Measurements from ENCODE around the gene ERGIC3. TPM values are rescaled to one million over a fixed set of nuclear protein-coding genes. Genes with fewer than 3 reads are reported as not detected.

Gene ERGIC3
- 100 to 1,000 TPM; 300 to 394 (median 370) TPM for polyA plus RNA-seq (ENCODE audit: insufficient read depth in 1 of 5, insufficient read length in 5 of 5, low replicate concordance in 1 of 5)
- long read RNA-seq, donor 1, transcript ERGIC3-216 (3 exons, 766 nt), result minor isoform, 25 of 351 reads
- long read RNA-seq, donor 1, transcript ERGIC3-215 (4 exons, 584 nt), result minor isoform, 5 of 351 reads
- long read RNA-seq, donor 1, transcript ERGIC3-202 (13 exons, 1,359 nt), result major isoform, 152 of 351 reads
- long read RNA-seq, donor 1, partial matches to known transcripts, result 158 of 351 reads
- long read RNA-seq, donor 1, other reads (novel, unspliced or antisense), result 5 of 351 reads
- long read RNA-seq, donor 2, transcript ERGIC3-216 (3 exons, 766 nt), result minor isoform, 15 of 212 reads
- long read RNA-seq, donor 2, transcript ERGIC3-202 (13 exons, 1,359 nt), result major isoform, 98 of 212 reads
- long read RNA-seq, donor 2, partial matches to known transcripts, result 86 of 212 reads
- long read RNA-seq, donor 2, other reads (novel, unspliced or antisense), result 5 of 212 reads
- long read RNA-seq, donor 3, transcript ERGIC3-202 (13 exons, 1,359 nt), result major isoform, 122 of 255 reads
- long read RNA-seq, donor 3, transcript ERGIC3-216 (3 exons, 766 nt), result minor isoform, 23 of 255 reads
- long read RNA-seq, donor 3, partial matches to known transcripts, result 107 of 255 reads
- long read RNA-seq, donor 3, other reads (novel, unspliced or antisense), result 0 of 255 reads
- long read RNA-seq, donor 4, transcript ERGIC3-202 (13 exons, 1,359 nt), result major isoform, 66 of 193 reads
- long read RNA-seq, donor 4, transcript ERGIC3-216 (3 exons, 766 nt), result minor isoform, 17 of 193 reads
- long read RNA-seq, donor 4, partial matches to known transcripts, result 105 of 193 reads
- long read RNA-seq, donor 4, other reads (novel, unspliced or antisense), result 0 of 193 reads
- long read RNA-seq, donor 5, transcript ERGIC3-216 (3 exons, 766 nt), result minor isoform, 9 of 353 reads
- long read RNA-seq, donor 5, transcript ERGIC3-209 (7 exons, 1,632 nt), result minor isoform, 7 of 353 reads
- long read RNA-seq, donor 5, transcript ERGIC3-202 (13 exons, 1,359 nt), result major isoform, 143 of 353 reads
- long read RNA-seq, donor 5, partial matches to known transcripts, result 189 of 353 reads
- long read RNA-seq, donor 5, other reads (novel, unspliced or antisense), result 0 of 353 reads
- long read RNA-seq, donor 6, transcript ERGIC3-215 (4 exons, 584 nt), result minor isoform, 12 of 372 reads
- long read RNA-seq, donor 6, transcript ERGIC3-216 (3 exons, 766 nt), result minor isoform, 11 of 372 reads
- long read RNA-seq, donor 6, transcript ERGIC3-202 (13 exons, 1,359 nt), result major isoform, 174 of 372 reads
- long read RNA-seq, donor 6, partial matches to known transcripts, result 167 of 372 reads
- long read RNA-seq, donor 6, other reads (novel, unspliced or antisense), result 0 of 372 reads
- long read RNA-seq, donor 7, transcript ERGIC3-202 (13 exons, 1,359 nt), result major isoform, 119 of 292 reads
- long read RNA-seq, donor 7, transcript ERGIC3-216 (3 exons, 766 nt), result minor isoform, 10 of 292 reads
- long read RNA-seq, donor 7, partial matches to known transcripts, result 156 of 292 reads
- long read RNA-seq, donor 7, other reads (novel, unspliced or antisense), result 0 of 292 reads
- long read RNA-seq, donor 8, transcript ERGIC3-202 (13 exons, 1,359 nt), result major isoform, 52 of 101 reads
- long read RNA-seq, donor 8, transcript ERGIC3-216 (3 exons, 766 nt), result minor isoform, 12 of 101 reads
- long read RNA-seq, donor 8, partial matches to known transcripts, result 33 of 101 reads
- long read RNA-seq, donor 8, other reads (novel, unspliced or antisense), result 0 of 101 reads

GRCh38 chr20:35541783-35542662 lies at the start of gene ERGIC3:
Gene ERGIC3, plus strand, starts transcription at chr20:35542078. Its CDS starts 20 bp downstream, at chr20:35542098.
- DNase-seq, result peak; percentile 95 to 96

GRCh38 chr20:35492352-35492751 lies 49.5 kb upstream of the ERGIC3 start:
- DNase-seq, result no peak

DNA sequence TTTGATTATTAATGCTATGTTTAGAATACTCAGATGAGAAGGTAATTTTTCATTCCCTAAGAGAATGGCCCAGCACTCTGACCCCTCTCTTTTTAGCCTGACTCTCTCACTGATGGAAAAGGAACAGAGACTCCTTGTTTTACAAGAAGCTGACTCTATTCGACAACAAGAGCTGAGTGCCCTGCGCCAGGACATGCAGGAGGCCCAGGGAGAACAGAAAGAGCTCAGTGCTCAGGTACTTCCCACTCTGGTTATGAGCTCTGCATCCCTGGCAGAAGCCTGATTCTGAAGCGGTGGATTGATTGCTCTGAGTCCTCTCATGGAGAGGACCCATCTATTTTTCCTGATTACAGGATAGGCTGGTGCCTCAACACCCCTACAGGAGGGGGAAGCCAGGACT lies 45.4 kb upstream of the ERGIC3 start:
- DNase-seq, result no peak

GRCh38 chr20:35497320-35497719 lies 44.6 kb upstream of the ERGIC3 start:
- DNase-seq, result no peak

GRCh38 chr20:35497780-35498189 lies 44.1 kb upstream of the ERGIC3 start:
- DNase-seq, result no peak

DNA sequence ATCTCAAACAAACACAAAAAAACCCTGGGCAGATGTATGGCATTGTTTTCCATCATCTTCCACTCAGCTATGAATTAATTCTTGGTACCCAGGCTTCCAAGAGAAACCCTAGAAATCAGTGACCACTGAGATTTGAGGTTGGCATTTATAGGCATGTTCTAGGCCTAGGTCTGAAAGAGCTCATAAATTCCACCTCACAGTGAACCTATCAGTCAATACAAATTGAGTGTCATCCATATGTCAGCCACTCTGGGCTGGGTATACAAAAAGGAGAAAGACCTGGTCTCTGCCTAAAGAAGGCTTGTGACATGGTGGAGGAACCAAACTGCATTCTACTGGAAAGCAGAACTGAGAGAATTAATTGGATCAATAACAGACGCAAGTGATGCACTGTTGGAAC lies 42.6 kb upstream of the ERGIC3 start:
- no peak for DNase-seq

DNA sequence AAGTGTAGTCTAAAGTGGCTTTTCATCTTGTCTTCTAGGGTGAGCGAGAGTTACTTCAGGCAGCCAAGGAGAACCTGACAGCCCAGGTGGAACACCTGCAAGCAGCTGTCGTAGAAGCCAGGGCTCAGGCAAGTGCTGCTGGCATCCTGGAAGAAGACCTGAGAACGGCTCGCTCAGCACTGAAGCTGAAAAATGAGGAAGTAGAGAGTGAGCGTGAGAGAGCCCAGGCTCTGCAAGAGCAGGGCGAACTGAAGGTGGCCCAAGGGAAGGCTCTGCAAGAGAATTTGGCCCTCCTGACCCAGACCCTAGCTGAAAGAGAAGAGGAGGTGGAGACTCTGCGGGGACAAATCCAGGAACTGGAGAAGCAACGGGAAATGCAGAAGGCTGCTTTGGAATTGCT lies 39.5 kb upstream of the ERGIC3 start:
- no peak for DNase-seq

- DNase-seq, result no peak
These were observed 38.6 kb upstream of the ERGIC3 start for GRCh38 chr20:35503281-35503680.

DNA sequence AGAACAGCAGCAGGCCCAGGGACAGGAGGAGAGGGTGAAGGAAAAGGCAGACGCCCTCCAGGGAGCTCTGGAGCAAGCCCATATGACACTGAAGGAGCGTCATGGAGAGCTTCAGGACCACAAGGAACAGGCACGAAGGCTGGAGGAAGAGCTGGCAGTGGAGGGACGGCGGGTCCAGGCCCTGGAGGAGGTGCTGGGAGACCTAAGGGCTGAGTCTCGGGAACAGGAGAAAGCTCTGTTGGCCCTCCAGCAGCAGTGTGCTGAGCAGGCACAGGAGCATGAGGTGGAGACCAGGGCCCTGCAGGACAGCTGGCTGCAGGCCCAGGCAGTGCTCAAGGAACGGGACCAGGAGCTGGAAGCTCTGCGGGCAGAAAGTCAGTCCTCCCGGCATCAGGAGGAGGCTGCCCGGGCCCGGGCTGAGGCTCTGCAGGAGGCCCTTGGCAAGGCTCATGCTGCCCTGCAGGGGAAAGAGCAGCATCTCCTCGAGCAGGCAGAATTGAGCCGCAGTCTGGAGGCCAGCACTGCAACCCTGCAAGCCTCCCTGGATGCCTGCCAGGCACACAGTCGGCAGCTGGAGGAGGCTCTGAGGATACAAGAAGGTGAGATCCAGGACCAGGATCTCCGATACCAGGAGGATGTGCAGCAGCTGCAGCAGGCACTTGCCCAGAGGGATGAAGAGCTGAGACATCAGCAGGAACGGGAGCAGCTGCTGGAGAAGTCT lies 37.9 kb upstream of the ERGIC3 start:
- no peak for DNase-seq

- DNase-seq, result no peak
These were observed 37.1 kb upstream of the ERGIC3 start for GRCh38 chr20:35504751-35505150.

- no peak for DNase-seq
These were observed 35.7 kb upstream of the ERGIC3 start for GRCh38 chr20:35506179-35506578.

DNA sequence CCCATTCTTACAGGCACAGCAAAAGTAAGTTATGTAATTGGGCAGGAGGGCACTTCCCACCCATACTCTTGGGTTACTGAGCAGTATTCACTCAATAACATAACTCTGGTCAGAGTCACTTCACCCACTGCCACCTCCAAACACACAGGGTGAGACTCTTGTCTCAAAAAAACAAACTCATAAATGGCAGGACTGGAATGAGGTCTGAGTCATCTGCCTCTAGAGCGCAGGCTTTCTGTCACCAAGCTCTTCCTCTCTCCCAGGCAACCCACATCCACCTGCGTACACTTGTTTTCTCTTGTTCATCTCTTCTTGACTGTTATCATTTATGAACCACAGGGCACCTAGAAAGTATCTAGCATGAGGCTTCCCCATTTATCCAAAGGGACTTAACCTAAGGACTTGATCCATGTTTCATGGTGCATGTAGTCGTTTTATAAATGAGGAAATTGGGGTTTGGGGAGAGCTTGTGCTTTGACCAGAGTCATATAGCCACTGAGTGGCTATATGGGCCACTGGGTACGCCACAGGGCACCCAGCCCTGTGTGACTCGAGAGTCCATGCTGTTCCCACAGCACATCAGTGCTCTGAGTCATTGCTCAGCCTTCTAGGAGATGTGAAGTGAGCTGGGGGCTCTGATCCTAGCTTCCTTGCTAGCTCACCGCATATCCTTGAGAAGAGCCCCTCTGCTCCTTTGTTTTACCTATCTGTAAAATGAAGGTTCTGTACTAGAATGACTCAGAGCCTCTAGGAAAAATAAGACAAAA lies 34.8 kb upstream of the ERGIC3 start:
- DNase-seq, result no peak

- DNase-seq, result no peak
These were observed 33.2 kb upstream of the ERGIC3 start for GRCh38 chr20:35508493-35509218.

GRCh38 chr20:35510951-35511735 lies 30.7 kb upstream of the ERGIC3 start:
- no peak for DNase-seq

DNA sequence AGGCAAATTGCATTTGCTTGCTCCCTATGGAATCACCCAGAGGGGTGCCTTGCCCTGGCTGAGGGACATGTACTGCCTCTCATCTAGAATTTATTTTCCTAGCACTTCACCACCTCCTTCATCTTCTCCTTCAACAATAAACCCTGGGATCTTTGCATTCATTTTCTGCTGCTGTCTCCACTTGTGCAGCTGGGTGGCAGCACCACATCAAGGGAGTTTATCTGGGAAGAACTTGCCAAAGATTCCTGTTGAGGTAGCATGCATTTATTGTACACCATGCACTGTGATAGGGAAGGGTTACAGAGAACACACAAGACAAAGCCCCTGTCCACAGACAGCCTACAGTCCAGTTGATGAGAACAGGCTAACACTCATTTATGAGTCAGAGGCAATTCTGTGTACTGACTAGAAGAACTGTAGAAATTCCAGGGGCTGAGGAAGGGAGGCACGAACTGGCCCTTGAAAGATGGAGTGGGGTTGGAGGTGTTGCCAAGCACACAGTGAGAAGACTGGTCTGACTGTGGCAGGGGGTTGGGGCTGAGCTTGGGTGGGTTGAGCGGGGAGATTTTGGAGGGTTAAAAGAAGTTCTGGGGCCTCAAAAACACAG lies 30.0 kb upstream of the ERGIC3 start:
- peak; percentile 21 to 30 for DNase-seq

DNA sequence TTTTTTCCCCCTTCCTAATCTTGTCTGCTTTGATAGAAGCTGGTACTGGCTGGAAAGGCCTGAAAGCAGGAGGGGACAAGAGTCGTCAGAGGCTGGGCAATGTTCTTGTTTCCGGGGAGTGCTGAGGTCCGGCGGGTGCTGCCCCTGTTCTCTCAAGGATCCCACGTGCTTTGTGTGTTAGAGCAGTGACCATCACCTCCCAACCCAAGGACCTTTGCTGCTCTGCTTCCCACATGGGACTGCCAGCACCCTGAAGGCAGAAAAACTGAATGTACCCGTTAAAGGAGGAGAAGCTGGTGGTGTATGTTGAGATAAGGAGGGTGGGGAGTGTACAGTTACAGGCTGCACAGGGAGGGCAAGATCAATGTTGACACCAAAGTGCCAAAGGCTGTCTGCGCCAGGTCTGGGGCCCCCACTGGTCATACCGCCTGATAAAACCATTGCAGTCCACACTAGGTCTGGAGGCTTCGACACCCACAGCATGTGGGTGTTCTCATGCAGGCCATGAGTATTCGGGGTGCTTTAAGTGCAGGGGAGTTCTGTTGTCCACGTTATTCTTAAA lies 27.4 kb upstream of the ERGIC3 start:
- DNase-seq, result no peak
